T47D (cell line): Measurements from ENCODE around the gene GLIS2.
"Not testable (repeated sequence)": the region's sequence is repeated elsewhere in the genome, so short reads cannot be mapped to it uniquely, and the experiment has no call there.

Experiments
- DNase-seq, 2 experiments: peaks; one replicate each; pipeline versions ENCODE4 v3.0.0 to v3.0.0-alpha.2; 2011 to 2012; ENCODE audit warnings: low read depth in 1 of 2, low spot score in 1 of 2
- JUND ChIP-seq: IDR thresholded peaks from 2 replicates; pipeline ENCODE4 v1.6.1; 2012; ENCODE audit warnings: low read depth
- in situ Hi-C: cut with HindIII; loops from 2 replicates; pipeline ENCODE4 v1.10.0; 2016; ENCODE audit warnings: low sequenced_read_pairs, low pct_unique_long_range_greater_than_20kb

The GLIS2 gene

GRCh38 chr16:4337540-4338088, 21.7 kb downstream of the GLIS2 start:
- in situ Hi-C loops, result no loop called here
- TF ChIP-seq JUND, result no peak
- no peak for DNase-seq

GRCh38 chr16:4338125-4338582, 22.3 kb downstream of the GLIS2 start:
- in situ Hi-C loops, result no loop called here
- DNase-seq, result no peak
- no peak for TF ChIP-seq JUND

GRCh38 chr16:4338712-4339299, 22.9 kb downstream of the GLIS2 start:
- no peak for TF ChIP-seq JUND
- in situ Hi-C loops, result no loop called here
- DNase-seq, result no peak

GRCh38 chr16:4339455-4339854, 23.6 kb downstream of the GLIS2 start:
- TF ChIP-seq JUND, result no peak
- in situ Hi-C loops, result no loop called here
- no peak for DNase-seq

- DNase-seq, result no peak
- in situ Hi-C loops, result no loop called here
- no peak for TF ChIP-seq JUND
Observed at GRCh38 chr16:4339909-4340308, 24.0 kb downstream of the GLIS2 start.

- no peak for TF ChIP-seq JUND
- in situ Hi-C loops, result no loop called here
- no peak for DNase-seq
Observed at GRCh38 chr16:4340443-4340842, 24.6 kb downstream of the GLIS2 start.

- DNase-seq, result no peak
- no peak for TF ChIP-seq JUND
- in situ Hi-C loops, result no loop called here
Observed at GRCh38 chr16:4341250-4341649, 25.4 kb downstream of the GLIS2 start.

- TF ChIP-seq JUND, result no peak
- in situ Hi-C loops, result no loop called here
- DNase-seq, result no peak
Observed at GRCh38 chr16:4342866-4343744, 27.2 kb downstream of the GLIS2 start.

GRCh38 chr16:4344300-4344982, 28.6 kb downstream of the GLIS2 start:
- in situ Hi-C loops, DNase-seq: not testable (repeated sequence)

GRCh38 chr16:4344983-4345835, 29.3 kb downstream of the GLIS2 start:
- peak in 1 of 2 experiments; percentile 25 for DNase-seq
- in situ Hi-C loops, result no loop called here
- TF ChIP-seq JUND, result no peak

GRCh38 chr16:4345836-4346781, 30.2 kb downstream of the GLIS2 start:
- no peak for TF ChIP-seq JUND
- in situ Hi-C loops, result no loop called here
- peak in 1 of 2 experiments; percentile 35 for DNase-seq
